Measurements from ENCODE around the gene CLOCK. TPM values are rescaled to one million over a fixed set of nuclear protein-coding genes. Genes with fewer than 3 reads are reported as not detected.

CLOCK gene
- total and polyA plus RNA-seq, 10 of the 15 experiments (the other 5 are each of a cell fraction or from before 2014, with no cell fraction given): 2.8 to 11.7 (median 10.4) TPM

DNA sequence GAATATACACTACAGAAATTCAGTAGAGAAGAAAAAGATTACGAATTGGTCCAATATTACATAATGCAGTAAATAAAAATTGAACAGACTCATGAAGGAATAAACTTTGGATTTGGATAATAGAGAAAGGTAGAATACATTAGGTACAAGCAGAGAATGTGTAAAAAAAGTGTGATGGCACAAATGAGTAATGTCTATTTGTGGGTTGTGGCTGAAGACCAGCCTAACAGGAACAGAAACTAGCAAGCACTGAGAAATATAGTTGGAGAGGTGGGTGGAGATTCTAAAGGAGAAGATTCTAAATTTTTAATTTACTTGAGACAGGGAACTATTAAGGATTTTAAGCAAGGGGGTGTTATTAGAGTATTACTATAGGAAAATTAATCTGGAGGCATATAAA, 15.2 kb upstream of the CLOCK start (continued):
- TF ChIP-seq, protein P1, sequence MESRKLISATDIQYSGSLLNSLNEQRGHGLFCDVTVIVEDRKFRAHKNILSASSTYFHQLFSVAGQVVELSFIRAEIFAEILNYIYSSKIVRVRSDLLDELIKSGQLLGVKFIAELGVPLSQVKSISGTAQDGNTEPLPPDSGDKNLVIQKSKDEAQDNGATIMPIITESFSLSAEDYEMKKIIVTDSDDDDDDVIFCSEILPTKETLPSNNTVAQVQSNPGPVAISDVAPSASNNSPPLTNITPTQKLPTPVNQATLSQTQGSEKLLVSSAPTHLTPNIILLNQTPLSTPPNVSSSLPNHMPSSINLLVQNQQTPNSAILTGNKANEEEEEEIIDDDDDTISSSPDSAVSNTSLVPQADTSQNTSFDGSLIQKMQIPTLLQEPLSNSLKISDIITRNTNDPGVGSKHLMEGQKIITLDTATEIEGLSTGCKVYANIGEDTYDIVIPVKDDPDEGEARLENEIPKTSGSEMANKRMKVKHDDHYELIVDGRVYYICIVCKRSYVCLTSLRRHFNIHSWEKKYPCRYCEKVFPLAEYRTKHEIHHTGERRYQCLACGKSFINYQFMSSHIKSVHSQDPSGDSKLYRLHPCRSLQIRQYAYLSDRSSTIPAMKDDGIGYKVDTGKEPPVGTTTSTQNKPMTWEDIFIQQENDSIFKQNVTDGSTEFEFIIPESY (IDR thresholded peaks at IDR 0.05): no peak
- TF ChIP-seq, protein P2, sequence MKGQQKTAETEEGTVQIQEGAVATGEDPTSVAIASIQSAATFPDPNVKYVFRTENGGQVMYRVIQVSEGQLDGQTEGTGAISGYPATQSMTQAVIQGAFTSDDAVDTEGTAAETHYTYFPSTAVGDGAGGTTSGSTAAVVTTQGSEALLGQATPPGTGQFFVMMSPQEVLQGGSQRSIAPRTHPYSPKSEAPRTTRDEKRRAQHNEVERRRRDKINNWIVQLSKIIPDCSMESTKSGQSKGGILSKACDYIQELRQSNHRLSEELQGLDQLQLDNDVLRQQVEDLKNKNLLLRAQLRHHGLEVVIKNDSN (IDR thresholded peaks at IDR 0.05; ENCODE audit: borderline replicate concordance, extremely low read length, insufficient read depth, low read depth, low read length): no peak
- TF ChIP-seq CHD1 (IDR thresholded peaks at IDR 0.05; ENCODE audit: low read depth, low read length) (no peak), SIN3A (IDR thresholded peaks at IDR 0.05; ENCODE audit: low read depth, low read length) (no peak), CHD4 (IDR thresholded peaks at IDR 0.05) (no peak), TAF1 (IDR thresholded peaks at IDR 0.05; ENCODE audit: borderline replicate concordance, low read depth, low read length) (no peak), CREB1 (IDR thresholded peaks at IDR 0.05; ENCODE audit: low read depth) (0 out of 2 replicates have a peak, but pooled peaks have one; percentile 35), GATAD2B (conservative IDR thresholded peaks at IDR 0.05; ENCODE audit: low read depth) (no peak; the same call in 1 of the 2 replicates), IKZF2 (IDR thresholded peaks at IDR 0.05) (peak; percentile 88 to 90), HDGF (IDR thresholded peaks at IDR 0.05) (no peak), ZZZ3 (IDR thresholded peaks at IDR 0.05; ENCODE audit: control insufficient read depth, insufficient read length, low read depth) (no peak), RB1 (IDR thresholded peaks at IDR 0.05; ENCODE audit: borderline replicate concordance) (no peak), LARP7 (IDR thresholded peaks at IDR 0.05) (no peak), SMAD5 (IDR thresholded peaks at IDR 0.05; ENCODE audit: low read depth) (no peak), PML (IDR thresholded peaks at IDR 0.05; ENCODE audit: low read length) (no peak), SMAD1 (IDR thresholded peaks at IDR 0.05; ENCODE audit: low read depth, partially characterized antibody) (no peak), CEBPB (IDR thresholded peaks at IDR 0.05; ENCODE audit: borderline replicate concordance in 1 of 2, low read depth in 2 of 2, low read length in 2 of 2) (no peak), IRF4 (IDR thresholded peaks at IDR 0.05; ENCODE audit: low read depth, low read length) (peak; percentile 82), KLF5 (IDR thresholded peaks at IDR 0.05; ENCODE audit: partially characterized antibody) (no peak), SP1 (IDR thresholded peaks at IDR 0.05; ENCODE audit: low read depth, low read length) (no peak), TCF7 (IDR thresholded peaks at IDR 0.05; ENCODE audit: borderline replicate concordance) (no peak)
- TF ChIP-seq, protein P3, sequence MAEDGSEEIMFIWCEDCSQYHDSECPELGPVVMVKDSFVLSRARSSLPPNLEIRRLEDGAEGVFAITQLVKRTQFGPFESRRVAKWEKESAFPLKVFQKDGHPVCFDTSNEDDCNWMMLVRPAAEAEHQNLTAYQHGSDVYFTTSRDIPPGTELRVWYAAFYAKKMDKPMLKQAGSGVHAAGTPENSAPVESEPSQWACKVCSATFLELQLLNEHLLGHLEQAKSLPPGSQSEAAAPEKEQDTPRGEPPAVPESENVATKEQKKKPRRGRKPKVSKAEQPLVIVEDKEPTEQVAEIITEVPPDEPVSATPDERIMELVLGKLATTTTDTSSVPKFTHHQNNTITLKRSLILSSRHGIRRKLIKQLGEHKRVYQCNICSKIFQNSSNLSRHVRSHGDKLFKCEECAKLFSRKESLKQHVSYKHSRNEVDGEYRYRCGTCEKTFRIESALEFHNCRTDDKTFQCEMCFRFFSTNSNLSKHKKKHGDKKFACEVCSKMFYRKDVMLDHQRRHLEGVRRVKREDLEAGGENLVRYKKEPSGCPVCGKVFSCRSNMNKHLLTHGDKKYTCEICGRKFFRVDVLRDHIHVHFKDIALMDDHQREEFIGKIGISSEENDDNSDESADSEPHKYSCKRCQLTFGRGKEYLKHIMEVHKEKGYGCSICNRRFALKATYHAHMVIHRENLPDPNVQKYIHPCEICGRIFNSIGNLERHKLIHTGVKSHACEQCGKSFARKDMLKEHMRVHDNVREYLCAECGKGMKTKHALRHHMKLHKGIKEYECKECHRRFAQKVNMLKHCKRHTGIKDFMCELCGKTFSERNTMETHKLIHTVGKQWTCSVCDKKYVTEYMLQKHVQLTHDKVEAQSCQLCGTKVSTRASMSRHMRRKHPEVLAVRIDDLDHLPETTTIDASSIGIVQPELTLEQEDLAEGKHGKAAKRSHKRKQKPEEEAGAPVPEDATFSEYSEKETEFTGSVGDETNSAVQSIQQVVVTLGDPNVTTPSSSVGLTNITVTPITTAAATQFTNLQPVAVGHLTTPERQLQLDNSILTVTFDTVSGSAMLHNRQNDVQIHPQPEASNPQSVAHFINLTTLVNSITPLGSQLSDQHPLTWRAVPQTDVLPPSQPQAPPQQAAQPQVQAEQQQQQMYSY (CRISPR knock-in tag; IDR thresholded peaks at IDR 0.05): no peak
- TF ChIP-seq, protein P4, sequence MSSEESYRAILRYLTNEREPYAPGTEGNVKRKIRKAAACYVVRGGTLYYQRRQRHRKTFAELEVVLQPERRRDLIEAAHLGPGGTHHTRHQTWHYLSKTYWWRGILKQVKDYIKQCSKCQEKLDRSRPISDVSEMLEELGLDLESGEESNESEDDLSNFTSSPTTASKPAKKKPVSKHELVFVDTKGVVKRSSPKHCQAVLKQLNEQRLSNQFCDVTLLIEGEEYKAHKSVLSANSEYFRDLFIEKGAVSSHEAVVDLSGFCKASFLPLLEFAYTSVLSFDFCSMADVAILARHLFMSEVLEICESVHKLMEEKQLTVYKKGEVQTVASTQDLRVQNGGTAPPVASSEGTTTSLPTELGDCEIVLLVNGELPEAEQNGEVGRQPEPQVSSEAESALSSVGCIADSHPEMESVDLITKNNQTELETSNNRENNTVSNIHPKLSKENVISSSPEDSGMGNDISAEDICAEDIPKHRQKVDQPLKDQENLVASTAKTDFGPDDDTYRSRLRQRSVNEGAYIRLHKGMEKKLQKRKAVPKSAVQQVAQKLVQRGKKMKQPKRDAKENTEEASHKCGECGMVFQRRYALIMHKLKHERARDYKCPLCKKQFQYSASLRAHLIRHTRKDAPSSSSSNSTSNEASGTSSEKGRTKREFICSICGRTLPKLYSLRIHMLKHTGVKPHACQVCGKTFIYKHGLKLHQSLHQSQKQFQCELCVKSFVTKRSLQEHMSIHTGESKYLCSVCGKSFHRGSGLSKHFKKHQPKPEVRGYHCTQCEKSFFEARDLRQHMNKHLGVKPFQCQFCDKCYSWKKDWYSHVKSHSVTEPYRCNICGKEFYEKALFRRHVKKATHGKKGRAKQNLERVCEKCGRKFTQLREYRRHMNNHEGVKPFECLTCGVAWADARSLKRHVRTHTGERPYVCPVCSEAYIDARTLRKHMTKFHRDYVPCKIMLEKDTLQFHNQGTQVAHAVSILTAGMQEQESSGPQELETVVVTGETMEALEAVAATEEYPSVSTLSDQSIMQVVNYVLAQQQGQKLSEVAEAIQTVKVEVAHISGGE (CRISPR knock-in tag; IDR thresholded peaks at IDR 0.05): no peak
